Endothelial cell of umbilical vein (primary cell): Measurements from ENCODE around the gene BAX. TPM values are rescaled to one million over a fixed set of nuclear protein-coding genes. Genes with fewer than 3 reads are reported as not detected.

Experiments
- BruUV-seq: library from RNA; stranded (reverse); fragments of 400-500 nt; replicated peaks from 2 replicates; lab custom pipeline; 2021; lab: Mats Ljungman, UMichigan
- CTCF ChIA-PET: fragments of 300-600, 350-600 bp; sonication (Branson Sonifier 250); formaldehyde crosslinking; loops from one replicate; lab custom pipeline; 2021; ENCODE audit warnings: antibody characterized with exemption, inconsistent platforms; lab: Charles Lee
- POLR2A ChIA-PET: fragments of 300-600, 350-600 bp; sonication (Branson Sonifier 250); formaldehyde crosslinking; loops from one replicate; lab custom pipeline; 2021; ENCODE audit warnings: antibody characterized with exemption, inconsistent platforms; lab: Charles Lee
- DNase-seq: peaks from one replicate; pipeline ENCODE4 v3.0.0-alpha.2; 2011; ENCODE audit warnings: low read depth, low spot score
- FAIRE-seq: peaks from 2 replicates; lab custom pipeline; 2011; peaks lifted over from hg19 to GRCh38; lab: Jason Lieb, UNC
- H2AFZ ChIP-seq: 2 replicates; pipeline ENCODE4 v1.6.0; 2012; ENCODE audit warnings: low read depth, low read length, control low read depth, inconsistent platforms
- H3K27ac ChIP-seq: 2 replicates; pipeline ENCODE4 v1.5.1; 2011; ENCODE audit warnings: low read depth, mild to moderate bottlenecking, control low read depth, low read length, moderate library complexity; ENCODE audit not compliant: insufficient read depth
- H3K27me3 ChIP-seq, 2 experiments: 2 replicates each; pipeline versions ENCODE4 v1.6.0 to v1.6.1; 2011; ENCODE audit warnings: low read length in 2 of 2, mixed read lengths in 1 of 2; ENCODE audit not compliant: control insufficient read depth in 2 of 2, insufficient read depth in 2 of 2
- H3K36me3 ChIP-seq, 2 experiments: 2 replicates in 1 of 2; 3 replicates in 1 of 2; pipeline ENCODE4 v1.5.1; 2011; ENCODE audit warnings: low read length in 2 of 2, mild to moderate bottlenecking in 1 of 2, moderate library complexity in 1 of 2; ENCODE audit not compliant: control insufficient read depth in 2 of 2, insufficient read depth in 2 of 2; ENCODE audit errors: extremely low read depth in 1 of 2
- H3K4me1 ChIP-seq: 3 replicates; pipeline ENCODE4 v1.5.1; 2011; ENCODE audit warnings: mild to moderate bottlenecking, low read length; ENCODE audit not compliant: control insufficient read depth, insufficient read depth; ENCODE audit errors: extremely low read depth
- H3K4me2 ChIP-seq: 2 replicates; pipeline ENCODE4 v1.6.1; 2011; ENCODE audit warnings: low read length, control low read depth, mixed read lengths; ENCODE audit not compliant: insufficient read depth
- H3K4me3 ChIP-seq, 3 experiments: fragments of 200-600 bp in 1 of 3; sonication (generic), shearing (Covaris generic) in 1 of 3; replicated peaks in 1 of 3; 2 replicates each; pipeline ENCODE4 v1.5.1; 2011 to 2016; ENCODE audit warnings: control low read depth in 3 of 3, low read length in 3 of 3, mild to moderate bottlenecking in 2 of 3, inconsistent platforms in 1 of 3, low read depth in 1 of 3, moderate library complexity in 1 of 3; ENCODE audit not compliant: insufficient read depth in 1 of 3
- H3K79me2 ChIP-seq: 2 replicates; pipeline ENCODE4 v1.6.0; 2012; ENCODE audit warnings: low read length, inconsistent platforms; ENCODE audit not compliant: control insufficient read depth, insufficient read depth
- H3K9ac ChIP-seq: replicated peaks from 2 replicates; pipeline ENCODE3; 2011; ENCODE audit warnings: low read length, control low read depth; ENCODE audit not compliant: insufficient read depth; ENCODE audit errors: extremely low read depth
- H3K9me1 ChIP-seq: replicated peaks from 3 replicates; pipeline ENCODE4 v1.6.0; 2011; ENCODE audit warnings: mild to moderate bottlenecking, low read length; ENCODE audit not compliant: control insufficient read depth, insufficient read depth; ENCODE audit errors: extremely low read depth
- H3K9me3 ChIP-seq: replicated peaks from 2 replicates; pipeline ENCODE4 v1.5.1; 2012; ENCODE audit warnings: low read length, inconsistent platforms; ENCODE audit not compliant: control insufficient read depth, insufficient read depth
- H4K20me1 ChIP-seq: replicated peaks from 2 replicates; pipeline ENCODE3; 2011; ENCODE audit warnings: mild to moderate bottlenecking, low read length; ENCODE audit not compliant: control insufficient read depth, insufficient read depth; ENCODE audit errors: extremely low read depth
- GATA2 ChIP-seq: IDR thresholded peaks from 2 replicates; pipeline ENCODE4 v1.7.0; 2011; ENCODE audit warnings: low read depth, mild to moderate bottlenecking, moderate library complexity, mixed read lengths, low read length; ENCODE audit not compliant: insufficient read length, insufficient read depth
- JUN ChIP-seq: IDR thresholded peaks from 2 replicates; pipeline ENCODE4 v1.6.1; 2011; ENCODE audit warnings: borderline replicate concordance, low read depth; ENCODE audit not compliant: insufficient read length, insufficient read depth
- MYC ChIP-seq: IDR thresholded peaks from one replicate; pipeline ENCODE4 v1.6.1; 2011; ENCODE audit warnings: mild to moderate bottlenecking, low read depth, low read length
- POLR2A ChIP-seq: IDR thresholded peaks from 2 replicates; pipeline ENCODE4 v1.6.1; 2012; ENCODE audit warnings: low read depth, mild to moderate bottlenecking, control low read depth, low read length
- POLR2AphosphoS5 ChIP-seq: IDR thresholded peaks from 2 replicates; pipeline ENCODE4 v1.6.1; 2012; ENCODE audit warnings: low read depth, mild to moderate bottlenecking, control low read depth, low read length, moderate library complexity; ENCODE audit not compliant: insufficient read depth
- dilution Hi-C: fragments of 300-500 bp; cut with MboI; formaldehyde crosslinking; loops from one replicate; pipeline ENCODE4 v1.15.0; 2019; ENCODE audit warnings: low sequenced_read_pairs; ENCODE audit not compliant: extremely low pct_ligation_motif_present
- intact Hi-C: fragments of 100-400 bp; cut with micrococcal nuclease; formaldehyde crosslinking; loops from one replicate; pipeline ENCODE4 v1.10.0; 2022
- polyA plus RNA-seq, 4 experiments: library from polyadenylated mRNA; depleted of rRNA in 3 of 4; stranded (reverse) in 3 of 4; unstranded in 1 of 4; fragments of >200 nt; gene quantifications; 2 replicates each; pipeline versions ENCODE4 v1.2.1 to v1.2.3, GENCODE V29; 2011 to 2012; ENCODE audit warnings: missing spikeins in 1 of 4
- total RNA-seq: library from RNA; stranded (reverse); gene quantifications from 2 replicates; pipeline ENCODE4 v1.2.3, GENCODE V29; 2021
- TF ChIP-seq, protein P1 (sequence below), 2 donors: IDR thresholded peaks; 1 replicate in 1 of 2; 2 replicates in 1 of 2; pipeline ENCODE4 v1.5.1; 2011; ENCODE audit warnings: low read length in 2 of 2, mild to moderate bottlenecking in 2 of 2, moderate library complexity in 2 of 2, control low read depth in 1 of 2, inconsistent platforms in 1 of 2, low read depth in 1 of 2; ENCODE audit not compliant: insufficient read depth in 1 of 2; ENCODE audit errors: extremely low read depth in 1 of 2
- TF ChIP-seq, protein P2 (sequence below): IDR thresholded peaks from 2 replicates; pipeline ENCODE4 v1.6.1; 2011; ENCODE audit not compliant: insufficient read depth, insufficient read length

The BAX gene
- total and polyA plus RNA-seq, 2 donors (not counting 3 experiments of a cell fraction or from before 2014, with no cell fraction given) = 267 to 283 TPM

DNA sequence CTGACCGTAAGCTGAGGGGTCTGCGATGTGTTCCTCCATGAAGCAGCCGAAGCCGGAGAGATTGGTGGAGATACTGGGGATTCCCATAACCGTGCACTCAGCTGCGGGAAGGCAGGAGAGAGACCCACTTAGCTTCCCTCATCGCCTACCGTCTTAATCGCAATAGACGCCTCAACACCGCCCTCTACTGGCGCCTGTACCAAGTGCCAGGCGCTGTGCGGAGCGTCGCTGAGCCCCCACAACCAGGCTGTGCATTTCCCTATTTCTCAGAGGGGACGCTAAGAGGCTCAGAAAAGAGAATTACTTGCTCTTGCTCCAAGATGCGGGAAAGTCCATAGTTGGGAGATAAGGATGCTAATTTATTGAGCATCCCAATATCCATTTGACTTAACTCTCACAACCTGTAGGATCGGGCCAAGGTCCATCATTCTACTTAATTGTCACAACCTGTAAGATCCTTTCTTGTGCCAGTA is 16.3 kb downstream of the BAX start:
- Histone ChIP-seq H3K9me1 (no peaks in the 10 kb centered on the region), H2AFZ (no peak overlapping the region), H3K79me2 (peaks cover 8% of the 10 kb centered on the region), H3K27me3 (no peaks in the 10 kb centered on the region), H3K4me1 (no peaks in the 10 kb centered on the region), H3K36me3 (peaks cover 5 to 18% of the 10 kb centered on the region in 2 experiments), H3K9me3 (no peaks in the 10 kb centered on the region), H3K27ac (no peak overlapping the region), H3K4me2 (no peak overlapping the region), H4K20me1 (peaks cover 3% of the 10 kb centered on the region), H3K9ac (no peak overlapping the region), H3K4me3 (no peak overlapping the region)
- dilution Hi-C loops (no loop called here), intact Hi-C loops (loop anchor here (1.0 to 5.0 kb wide), 4 partner anchors 136 to 334 kb away; partner anchors contain the start of gene DBP)
- DNase-seq = peak; percentile 81
- peak; percentile 90 for FAIRE-seq
- TF ChIP-seq POLR2AphosphoS5 (no peak), JUN (no peak), POLR2A (no peak), GATA2 (no peak), MYC (no peak)
- TF ChIP-seq, protein P1, sequence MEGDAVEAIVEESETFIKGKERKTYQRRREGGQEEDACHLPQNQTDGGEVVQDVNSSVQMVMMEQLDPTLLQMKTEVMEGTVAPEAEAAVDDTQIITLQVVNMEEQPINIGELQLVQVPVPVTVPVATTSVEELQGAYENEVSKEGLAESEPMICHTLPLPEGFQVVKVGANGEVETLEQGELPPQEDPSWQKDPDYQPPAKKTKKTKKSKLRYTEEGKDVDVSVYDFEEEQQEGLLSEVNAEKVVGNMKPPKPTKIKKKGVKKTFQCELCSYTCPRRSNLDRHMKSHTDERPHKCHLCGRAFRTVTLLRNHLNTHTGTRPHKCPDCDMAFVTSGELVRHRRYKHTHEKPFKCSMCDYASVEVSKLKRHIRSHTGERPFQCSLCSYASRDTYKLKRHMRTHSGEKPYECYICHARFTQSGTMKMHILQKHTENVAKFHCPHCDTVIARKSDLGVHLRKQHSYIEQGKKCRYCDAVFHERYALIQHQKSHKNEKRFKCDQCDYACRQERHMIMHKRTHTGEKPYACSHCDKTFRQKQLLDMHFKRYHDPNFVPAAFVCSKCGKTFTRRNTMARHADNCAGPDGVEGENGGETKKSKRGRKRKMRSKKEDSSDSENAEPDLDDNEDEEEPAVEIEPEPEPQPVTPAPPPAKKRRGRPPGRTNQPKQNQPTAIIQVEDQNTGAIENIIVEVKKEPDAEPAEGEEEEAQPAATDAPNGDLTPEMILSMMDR (IDR thresholded peaks at IDR 0.05; ENCODE audit: extremely low read depth in 1 of 2, insufficient read depth in 1 of 2, low read depth in 1 of 2, low read length in 2 of 2) = peak; percentile 94 to 95
- TF ChIP-seq, protein P2, sequence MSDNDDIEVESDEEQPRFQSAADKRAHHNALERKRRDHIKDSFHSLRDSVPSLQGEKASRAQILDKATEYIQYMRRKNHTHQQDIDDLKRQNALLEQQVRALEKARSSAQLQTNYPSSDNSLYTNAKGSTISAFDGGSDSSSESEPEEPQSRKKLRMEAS = no peak
- BruUV-seq = no TSS peak
- CTCF ChIA-PET = interaction anchor here (0.6 to 3.8 kb wide), 56 partner anchors 9 to 341 kb away, joined by 3 to 133 read pairs (median 6); partner anchors contain the start of genes BAX, BCAT2, CA11 and DHDH
- POLR2A ChIA-PET = interaction anchor here (0.5 to 1.6 kb wide), 5 partner anchors 11 to 371 kb away, joined by 3 to 6 read pairs (median 3); partner anchors contain the start of gene PPP1R15A
